Stomach (tissue), 9 donors: ENCODE data around the gene NCAN. TPM values are rescaled to one million over a fixed set of nuclear protein-coding genes. Genes with fewer than 3 reads are reported as not detected.
"Not testable (repeated sequence)": the region's sequence is repeated elsewhere in the genome, so short reads cannot be mapped to it uniquely, and the experiment has no call there.

Experiments
- DNase-seq, 2 donors: peaks; one replicate each; pipeline versions ENCODE4 v3.0.0 to v3.0.0-alpha.2; 2013 to 2019
- H3K27ac ChIP-seq, 5 donors: fragments of 200-600 bp in 4 of 5; sonication (generic) in 4 of 5; one replicate each; pipeline ENCODE4 v1.5.1; 2013 to 2019; ENCODE audit warnings: mild to moderate bottlenecking in 1 of 5, moderate library complexity in 1 of 5
- H3K27me3 ChIP-seq, 3 donors: fragments of 200-600 bp; sonication (generic); one replicate each; pipeline ENCODE4 v1.5.1; 2017 to 2019; ENCODE audit warnings: mixed run types in 1 of 3
- H3K36me3 ChIP-seq, 4 donors: fragments of 200-600 bp; sonication (generic); 1 replicate in 3 of 4; 2 replicates in 1 of 4; pipeline ENCODE4 v1.5.1; 2016 to 2019
- H3K4me1 ChIP-seq, 4 donors: fragments of 200-600 bp; sonication (generic); one replicate each; pipeline ENCODE4 v1.5.1; 2016 to 2019
- H3K4me3 ChIP-seq, 4 donors: fragments of 200-600 bp; sonication (generic) in 3 of 4; one replicate each; pipeline ENCODE4 v1.5.1; 2016 to 2019; ENCODE audit warnings: mild to moderate bottlenecking in 1 of 4
- H3K9me3 ChIP-seq, 4 donors: fragments of 200-600 bp; sonication (generic); one replicate each; pipeline ENCODE4 v1.5.1; 2016 to 2019
- CTCF ChIP-seq, 7 experiments: fragments of 450-650 bp in 4 of 7; fragments of 200-600 bp in 3 of 7; sonication (generic) in 3 of 7; IDR thresholded peaks; one replicate each; pipeline ENCODE4 v1.5.1; 2016 to 2019; ENCODE audit warnings: antibody characterized with exemption in 7 of 7, control low read depth in 2 of 7, mild to moderate bottlenecking in 1 of 7
- EP300 ChIP-seq: sonication (generic); formaldehyde crosslinking; IDR thresholded peaks from one replicate; pipeline ENCODE4 v1.6.1; 2017; ENCODE audit warnings: antibody characterized with exemption
- POLR2A ChIP-seq, 4 donors: fragments of 450-650 bp; IDR thresholded peaks; one replicate each; pipeline ENCODE4 v1.6.1; 2016; ENCODE audit warnings: antibody characterized with exemption in 4 of 4, control low read depth in 2 of 4, mild to moderate bottlenecking in 1 of 4, moderate library complexity in 1 of 4
- POLR2AphosphoS5 ChIP-seq, 3 donors: sonication (generic); formaldehyde crosslinking; IDR thresholded peaks; one replicate each; pipeline ENCODE4 v1.6.1; 2016; ENCODE audit warnings: antibody characterized with exemption in 3 of 3
- WGBS, 5 donors: extraction: QIAGEN DNeasy Blood & Tissue Kit in 3 of 5; methylation state at CpG; one replicate each; pipeline versions ENCODE4 v1.1.5 to v1.1.7; 2013 to 2018; 5-methylcytosine and 5-hydroxymethylcytosine counted together
- intact Hi-C: fragments of 100-400 bp; cut with DNase I; formaldehyde crosslinking; loops from one replicate; pipeline ENCODE4 v1.15.1; 2023; ENCODE audit warnings: low total_unique reads
- polyA plus RNA-seq, 3 donors: library from polyadenylated mRNA; stranded (reverse); fragments of 200-250 nt; gene quantifications; one replicate each; pipeline ENCODE4 v1.2.3, GENCODE V29; 2013
- total RNA-seq, 5 donors: library from RNA; depleted of rRNA; stranded (reverse); fragments of >200 nt; gene quantifications; one replicate each; pipeline versions ENCODE4 v1.1.0 to v1.2.3, GENCODE V29; 2014 to 2016
- donor health status: healthy with polysubstance abuse.
- donor health status: Bipolar disorder and iron deficiency.
- donor health status: healthy.

NCAN gene
- total and polyA plus RNA-seq, 8 donors, result 0.05 to 1.7 (median 0.06) TPM; not detected in 5

- peak overlapping the region; percentile 28 to 46 (median 30) for H3K4me3 ChIP-seq
- DNase-seq, result no peak
- peaks cover 0 to 7% (median 0%) of the 10 kb centered on the region in 3 donors for H3K27me3 ChIP-seq
- H3K27ac ChIP-seq, result no peak overlapping the region
- H3K36me3 ChIP-seq, result peaks cover 0 to 4% (median 0%) of the 10 kb centered on the region in 4 donors
- no peak for TF ChIP-seq POLR2A (IDR thresholded peaks at IDR 0.05)
- no peak for TF ChIP-seq CTCF (IDR thresholded peaks at IDR 0.05)
- TF ChIP-seq POLR2AphosphoS5 (IDR thresholded peaks at IDR 0.05), result no peak
- 72 to 82% (median 76%) methylated on average over 5 to 9 of the region's 9 CpGs for WGBS, 5 donors
- peaks cover 8 to 21% (median 14%) of the 10 kb centered on the region in 4 donors for H3K4me1 ChIP-seq
- no peaks in the 10 kb centered on the region for H3K9me3 ChIP-seq
- intact Hi-C loops, result no loop called here
Measured at GRCh38 chr19:19169236-19170052, 42.3 kb upstream of the NCAN start.

- peaks cover 0 to 1% (median 0%) of the 10 kb centered on the region in 4 donors for H3K36me3 ChIP-seq
- H3K27me3 ChIP-seq, result peaks cover 0 to 7% (median 0%) of the 10 kb centered on the region in 3 donors
- no peaks in the 10 kb centered on the region for H3K9me3 ChIP-seq
- H3K4me1 ChIP-seq, result peaks cover 8 to 21% (median 14%) of the 10 kb centered on the region in 4 donors
- no peak within 1 kb of the TSS for H3K27ac ChIP-seq
- intact Hi-C loops, result no loop called here
- TF ChIP-seq POLR2AphosphoS5 (IDR thresholded peaks at IDR 0.05) (no peak), POLR2A (IDR thresholded peaks at IDR 0.05) (no peak)
- DNase-seq, result peak; percentile 88 to 93
- peak within 1 kb of the TSS; percentile 28 to 46 (median 30) for H3K4me3 ChIP-seq
- 11 to 24% (median 15%) methylated on average over 24 to 56 of the region's 56 CpGs for WGBS, 5 donors
Measured at GRCh38 chr19:19170053-19170872, 41.5 kb upstream of the NCAN start, which contains the start of gene MEF2B. TSS of gene MEF2B (minus strand) at chr19:19170263. CDS start at chr19:19150735, 19,528 bp downstream.

- no peaks in the 10 kb centered on the region for H3K9me3 ChIP-seq
- TF ChIP-seq CTCF (IDR thresholded peaks at IDR 0.05), result no peak
- TF ChIP-seq EP300, result no peak
- TF ChIP-seq POLR2A (IDR thresholded peaks at IDR 0.05), result no peak
- no peak for TF ChIP-seq POLR2AphosphoS5 (IDR thresholded peaks at IDR 0.05)
- peaks cover 8 to 21% (median 14%) of the 10 kb centered on the region in 4 donors for H3K4me1 ChIP-seq
- H3K36me3 ChIP-seq, result peaks cover 0 to 6% (median 5%) of the 10 kb centered on the region in 4 donors
- peaks cover 0 to 7% (median 0%) of the 10 kb centered on the region in 3 donors for H3K27me3 ChIP-seq
- peak in 1 of 2 donors; percentile 33 for DNase-seq
- no peak overlapping the region for H3K4me3 ChIP-seq
- H3K27ac ChIP-seq, result no peak overlapping the region
- intact Hi-C loops, result no loop called here
- WGBS, 5 donors, result 79 to 86% (median 80%) methylated on average over 6 of the region's 6 CpGs
Measured at GRCh38 chr19:19170873-19171672, 40.7 kb upstream of the NCAN start.

- no peak overlapping the region for H3K27ac ChIP-seq
- 44 to 71% (median 58%) methylated on average over 5 to 8 of the region's 8 CpGs for WGBS, 5 donors
- DNase-seq, result no peak
- intact Hi-C loops, result no loop called here
- H3K4me1 ChIP-seq, result peaks cover 8 to 21% (median 14%) of the 10 kb centered on the region in 4 donors
- H3K9me3 ChIP-seq, result no peaks in the 10 kb centered on the region
- peaks cover 0 to 15% (median 14%) of the 10 kb centered on the region in 4 donors for H3K36me3 ChIP-seq
- H3K4me3 ChIP-seq, result no peak overlapping the region
- H3K27me3 ChIP-seq, result peaks cover 0 to 7% (median 0%) of the 10 kb centered on the region in 3 donors
- TF ChIP-seq EP300 (no peak), POLR2A (IDR thresholded peaks at IDR 0.05) (no peak), POLR2AphosphoS5 (IDR thresholded peaks at IDR 0.05) (no peak), CTCF (IDR thresholded peaks at IDR 0.05) (no peak)
Measured at GRCh38 chr19:19171821-19172532, 39.8 kb upstream of the NCAN start.

- peaks cover 8 to 21% (median 14%) of the 10 kb centered on the region in 4 donors for H3K4me1 ChIP-seq
- H3K9me3 ChIP-seq, DNase-seq, H3K27me3 ChIP-seq, intact Hi-C loops, H3K4me3 ChIP-seq, H3K27ac ChIP-seq: not testable (repeated sequence)
- H3K36me3 ChIP-seq, result peaks cover 0 to 26% (median 25%) of the 10 kb centered on the region in 4 donors
- WGBS, 5 donors, result 82 to 94% (median 82%) methylated on average over 5 of the region's 5 CpGs
Measured at GRCh38 chr19:19173243-19173642, 38.5 kb upstream of the NCAN start.
